DND-41 (cell line): Measurements from ENCODE around the gene INHBC.

Source experiments
- EZH2 ChIP-seq: IDR thresholded peaks from 3 replicates; pipeline ENCODE4 v1.6.1; 2012; ENCODE audit warnings: borderline replicate concordance, low read depth, mild to moderate bottlenecking, moderate library complexity, low read length, inconsistent platforms; ENCODE audit not compliant: severe bottlenecking
- TF ChIP-seq, protein P1 (sequence below): IDR thresholded peaks from 2 replicates; pipeline ENCODE4 v1.5.1; 2012; ENCODE audit warnings: borderline replicate concordance, low read length, moderate library complexity, mild to moderate bottlenecking; ENCODE audit not compliant: poor library complexity, severe bottlenecking; ENCODE audit errors: extremely low read depth

DNA sequence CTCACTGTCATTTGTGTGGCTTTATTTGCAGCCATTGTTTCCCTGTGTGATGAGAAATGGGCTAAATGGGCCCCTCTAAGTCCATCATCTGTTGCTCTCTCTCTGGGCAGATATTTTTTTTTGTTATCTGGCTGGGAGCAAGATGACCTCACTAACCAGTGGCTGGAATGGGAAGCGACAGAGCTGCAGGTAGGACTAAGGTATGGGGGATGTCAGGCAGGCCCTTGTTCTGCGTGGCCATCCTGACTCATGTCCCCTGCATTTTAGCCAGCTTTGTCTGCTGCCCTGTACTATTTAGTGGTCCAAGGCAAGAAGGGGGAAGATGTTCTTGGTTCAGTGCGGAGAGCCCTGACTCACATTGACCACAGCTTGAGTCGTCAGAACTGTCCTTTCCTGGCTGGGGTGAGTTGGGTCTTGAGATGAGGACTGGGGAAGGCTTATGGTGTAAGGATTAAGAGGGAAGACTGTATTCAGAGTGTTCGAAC lies 54.6 kb downstream of the INHBC start:
- no peak for TF ChIP-seq EZH2
- TF ChIP-seq, protein P1, sequence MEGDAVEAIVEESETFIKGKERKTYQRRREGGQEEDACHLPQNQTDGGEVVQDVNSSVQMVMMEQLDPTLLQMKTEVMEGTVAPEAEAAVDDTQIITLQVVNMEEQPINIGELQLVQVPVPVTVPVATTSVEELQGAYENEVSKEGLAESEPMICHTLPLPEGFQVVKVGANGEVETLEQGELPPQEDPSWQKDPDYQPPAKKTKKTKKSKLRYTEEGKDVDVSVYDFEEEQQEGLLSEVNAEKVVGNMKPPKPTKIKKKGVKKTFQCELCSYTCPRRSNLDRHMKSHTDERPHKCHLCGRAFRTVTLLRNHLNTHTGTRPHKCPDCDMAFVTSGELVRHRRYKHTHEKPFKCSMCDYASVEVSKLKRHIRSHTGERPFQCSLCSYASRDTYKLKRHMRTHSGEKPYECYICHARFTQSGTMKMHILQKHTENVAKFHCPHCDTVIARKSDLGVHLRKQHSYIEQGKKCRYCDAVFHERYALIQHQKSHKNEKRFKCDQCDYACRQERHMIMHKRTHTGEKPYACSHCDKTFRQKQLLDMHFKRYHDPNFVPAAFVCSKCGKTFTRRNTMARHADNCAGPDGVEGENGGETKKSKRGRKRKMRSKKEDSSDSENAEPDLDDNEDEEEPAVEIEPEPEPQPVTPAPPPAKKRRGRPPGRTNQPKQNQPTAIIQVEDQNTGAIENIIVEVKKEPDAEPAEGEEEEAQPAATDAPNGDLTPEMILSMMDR = no peak
